T-helper 17 cell (primary cell): ENCODE results near the gene HDGFL3. TPM values are rescaled to one million over a fixed set of nuclear protein-coding genes. Genes with fewer than 3 reads are reported as not detected.
"Not testable (repeated sequence)": the region's sequence is repeated elsewhere in the genome, so short reads cannot be mapped to it uniquely, and the experiment has no call there.

ENCODE experiments used
- ATAC-seq: fragments of 150-1000 bp; cut with Tn5 transposase; 2 replicates; pipeline ENCODE4 v1.10.0; 2021; ENCODE audit warnings: mild to moderate bottlenecking, moderate library complexity
- DNase-seq, 3 donors: peaks; one replicate each; pipeline versions ENCODE4 v3.0.0 to v3.0.0-alpha.2; 2020 to 2021
- H3K9me3 ChIP-seq: one replicate; pipeline ENCODE4 v1.7.0; 2013; ENCODE audit warnings: low read length, mild to moderate bottlenecking; ENCODE audit not compliant: control insufficient read depth, poor library complexity, severe bottlenecking
- H3K27ac Mint-ChIP-seq: one replicate; pipeline ENCODE4 v1.8.0; 2022; ENCODE audit warnings: mild to moderate bottlenecking, moderate library complexity, mixed read lengths
- H3K27me3 Mint-ChIP-seq: one replicate; pipeline ENCODE4 v1.8.0; 2022; ENCODE audit warnings: mixed read lengths
- H3K36me3 Mint-ChIP-seq: one replicate; pipeline ENCODE4 v1.8.0; 2022; ENCODE audit warnings: low read depth, mixed read lengths
- H3K4me1 Mint-ChIP-seq: one replicate; pipeline ENCODE4 v1.8.0; 2022; ENCODE audit warnings: mild to moderate bottlenecking, mixed read lengths
- H3K4me3 Mint-ChIP-seq: one replicate; pipeline ENCODE4 v1.8.0; 2022; ENCODE audit warnings: mild to moderate bottlenecking, moderate library complexity, mixed read lengths
- total RNA-seq, 4 donors: library from RNA in 2 of 4; stranded (reverse) in 2 of 4; gene quantifications; one replicate each; pipeline ENCODE4 v1.2.3 and lab custom pipeline; 2022 to 2026

HDGFL3 gene
- total RNA-seq, 2 donors from 2014 or later: 4.4 to 26.4 TPM

DNA sequence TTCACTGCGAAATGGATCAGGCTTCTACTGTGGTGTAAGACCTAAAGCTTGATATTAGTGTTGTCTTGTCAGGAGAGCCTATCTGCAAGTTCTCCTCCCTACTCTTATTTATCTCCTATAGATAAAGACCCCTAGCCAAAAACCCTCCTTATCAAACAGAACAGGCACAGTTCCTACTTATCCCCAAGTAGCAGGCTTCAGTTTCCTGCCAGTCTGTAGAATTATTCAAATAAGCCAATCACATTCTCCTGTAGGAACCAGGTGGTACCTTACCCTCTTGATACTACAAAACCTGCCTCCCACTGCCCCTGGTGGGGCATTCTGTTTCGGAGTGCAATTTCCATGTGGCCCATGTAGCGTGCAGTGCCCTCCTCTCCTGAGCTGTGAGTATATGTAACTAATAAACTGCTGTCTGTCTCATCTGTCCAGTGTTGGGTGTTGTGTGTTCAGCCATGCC is 28.7 kb downstream of the HDGFL3 start:
- Mint-ChIP-seq H3K4me3 (no peak overlapping the region), H3K27me3 (no peaks in the 10 kb centered on the region), H3K4me1 (peaks cover 7% of the 10 kb centered on the region), H3K27ac (no peak overlapping the region), H3K36me3 (no peaks in the 10 kb centered on the region)
- DNase-seq (no peak), ATAC-seq (no peak)
- H3K9me3 ChIP-seq: no peaks in the 10 kb centered on the region

DNA sequence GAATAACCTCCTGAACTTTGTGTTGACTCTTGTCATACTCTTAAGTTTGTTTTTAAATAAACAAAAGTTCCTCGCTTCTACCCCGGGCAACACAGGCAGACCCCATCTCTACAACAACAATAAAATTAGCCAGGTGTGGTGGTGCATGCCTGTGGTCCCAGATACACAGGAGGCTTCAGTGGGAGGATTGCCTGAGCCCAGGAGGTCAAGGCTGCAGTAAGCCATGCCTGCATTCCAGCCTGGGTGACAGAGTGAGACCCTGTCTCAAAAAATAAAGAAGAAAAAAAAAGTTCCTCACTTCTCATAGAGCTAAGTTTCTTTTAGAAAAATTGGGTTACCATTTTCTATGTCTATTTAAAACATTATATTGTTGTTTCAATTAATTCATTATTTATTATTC is 29.2 kb downstream of the HDGFL3 start:
- Mint-ChIP-seq H3K27me3 (no peaks in the 10 kb centered on the region), H3K4me3 (no peak overlapping the region), H3K4me1 (peaks cover 7% of the 10 kb centered on the region), H3K36me3 (no peaks in the 10 kb centered on the region), H3K27ac (no peak overlapping the region)
- no peak for ATAC-seq
- H3K9me3 ChIP-seq: no peaks in the 10 kb centered on the region
- no peak for DNase-seq

DNA sequence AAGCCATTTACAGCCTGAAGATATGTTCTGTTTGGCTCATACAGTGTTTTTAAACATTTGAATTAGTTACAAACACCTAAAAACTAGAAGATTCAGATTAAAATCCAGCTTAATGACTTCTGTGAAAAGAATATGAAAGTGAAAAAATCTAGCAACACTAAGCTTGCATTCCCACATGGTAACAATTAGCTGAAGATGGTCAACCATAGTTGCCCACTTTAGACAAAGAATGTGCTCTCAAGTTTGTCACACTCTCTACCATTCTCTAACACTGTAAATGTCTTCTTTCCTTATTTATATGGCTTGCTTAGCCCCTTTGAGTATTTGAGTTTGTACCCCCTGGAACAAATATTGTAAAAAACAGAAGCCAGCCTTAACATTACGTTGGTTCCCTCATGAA is 32.7 kb downstream of the HDGFL3 start:
- H3K27ac Mint-ChIP-seq: no peak overlapping the region
- H3K9me3 ChIP-seq: no peaks in the 10 kb centered on the region
- H3K27me3 Mint-ChIP-seq: no peaks in the 10 kb centered on the region
- H3K4me1 Mint-ChIP-seq: peaks cover 4% of the 10 kb centered on the region
- ATAC-seq (no peak), DNase-seq (no peak)
- no peaks in the 10 kb centered on the region for H3K36me3 Mint-ChIP-seq
- no peak overlapping the region for H3K4me3 Mint-ChIP-seq

DNA sequence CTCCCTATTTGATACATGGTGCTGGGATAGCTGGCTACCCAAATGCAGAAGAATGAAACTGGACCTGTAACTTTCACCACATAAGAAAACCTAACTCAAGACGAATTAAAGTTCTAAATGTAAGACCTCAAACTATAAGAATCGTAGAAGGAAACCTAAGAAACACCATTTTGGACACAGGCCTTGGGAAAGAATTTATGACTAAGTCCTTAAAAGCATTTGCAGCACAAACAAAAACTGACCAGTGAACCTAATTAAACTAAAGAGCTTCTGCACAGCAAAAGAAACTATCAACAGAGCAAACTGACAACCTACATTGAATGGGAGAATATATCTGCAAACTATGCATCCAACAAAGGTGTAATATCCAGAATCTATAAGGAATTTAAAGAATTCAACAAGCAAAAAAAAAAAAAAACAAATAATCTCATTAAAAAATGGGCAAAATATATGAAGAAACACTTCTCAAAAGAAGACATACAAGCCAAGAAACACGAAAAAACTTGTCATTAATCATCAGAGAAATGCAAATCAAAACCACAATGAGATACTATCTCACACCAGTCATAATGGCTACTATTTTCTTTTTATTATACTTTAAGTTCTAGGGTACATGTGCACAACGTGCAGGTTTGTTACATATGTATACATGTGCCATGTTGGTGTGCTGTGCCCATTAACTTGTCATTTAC is 37.0 kb downstream of the HDGFL3 start:
- Mint-ChIP-seq H3K4me1 (peaks cover 2% of the 10 kb centered on the region), H3K27me3 (no peaks in the 10 kb centered on the region), H3K4me3 (no peak overlapping the region), H3K36me3 (peaks cover 2% of the 10 kb centered on the region), H3K27ac (no peak overlapping the region)
- H3K9me3 ChIP-seq: peaks cover 3% of the 10 kb centered on the region
- DNase-seq: no peak
- no peak for ATAC-seq

DNA sequence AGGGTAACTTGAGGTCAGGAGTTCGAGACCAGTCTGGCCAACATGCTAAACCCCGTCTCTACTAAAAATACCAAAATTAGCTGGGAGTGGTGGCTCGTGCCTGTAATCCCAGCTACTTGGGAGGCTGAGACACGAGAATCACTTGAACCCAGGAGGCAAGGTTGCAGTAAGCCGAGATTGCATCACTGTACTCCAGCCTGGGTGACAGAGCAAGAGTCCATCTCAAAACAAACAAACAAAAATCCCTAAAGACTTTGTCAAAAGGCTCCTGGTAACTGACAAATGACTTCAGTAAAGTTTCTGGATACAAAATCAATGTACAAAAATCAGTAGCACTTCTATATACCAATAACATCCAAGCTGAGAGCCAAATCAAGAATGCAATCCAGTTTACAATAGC is 38.0 kb downstream of the HDGFL3 start:
- not testable (repeated sequence) for DNase-seq, ATAC-seq, H3K4me3 Mint-ChIP-seq, H3K36me3 Mint-ChIP-seq, H3K27me3 Mint-ChIP-seq, H3K9me3 ChIP-seq, H3K27ac Mint-ChIP-seq, H3K4me1 Mint-ChIP-seq

DNA sequence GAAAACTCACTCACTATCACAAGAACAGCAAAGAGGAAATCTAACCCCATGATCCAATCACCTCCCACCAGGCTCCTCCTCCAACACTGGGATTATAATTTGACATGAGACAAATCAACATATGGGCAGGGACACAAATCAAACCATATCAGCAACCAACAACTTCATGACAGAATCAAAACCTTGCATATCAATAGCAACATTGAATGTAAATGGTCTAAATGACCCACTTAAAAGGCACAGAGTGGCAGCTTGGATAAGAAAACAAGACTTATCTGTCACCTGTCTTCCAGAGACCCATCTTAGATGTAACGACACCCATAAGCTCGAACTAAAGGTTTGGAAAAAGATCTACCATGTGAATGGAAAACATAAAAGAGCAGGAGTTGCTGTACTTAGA is 40.8 kb downstream of the HDGFL3 start:
- Mint-ChIP-seq H3K36me3 (peaks cover 2% of the 10 kb centered on the region), H3K4me3 (no peak overlapping the region), H3K27me3 (no peaks in the 10 kb centered on the region), H3K4me1 (peaks cover 8% of the 10 kb centered on the region), H3K27ac (no peak overlapping the region)
- ATAC-seq (no peak), DNase-seq (no peak)
- peaks cover 3% of the 10 kb centered on the region for H3K9me3 ChIP-seq

DNA sequence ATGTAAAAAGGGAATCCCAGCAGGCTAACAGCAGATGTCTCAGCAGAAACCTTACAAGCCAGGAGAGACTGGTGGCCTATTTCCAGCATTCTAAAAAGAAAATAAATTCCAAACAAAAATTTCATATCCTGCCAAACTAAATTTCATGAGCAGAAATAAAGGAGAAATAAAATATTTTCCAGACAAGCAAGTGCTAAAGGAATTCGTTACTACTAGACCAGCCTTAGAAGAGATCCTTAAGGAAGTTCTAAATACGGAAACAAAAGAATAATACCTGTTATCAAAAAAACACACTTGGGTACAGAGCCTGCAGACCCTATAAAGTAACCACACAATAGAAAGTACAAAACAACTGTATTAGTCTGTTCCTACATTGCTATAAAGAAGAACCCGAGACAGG is 41.4 kb downstream of the HDGFL3 start:
- no peak overlapping the region for H3K4me3 Mint-ChIP-seq
- peaks cover 2% of the 10 kb centered on the region for H3K36me3 Mint-ChIP-seq
- no peaks in the 10 kb centered on the region for H3K27me3 Mint-ChIP-seq
- ATAC-seq (no peak), DNase-seq (no peak)
- no peak overlapping the region for H3K27ac Mint-ChIP-seq
- peaks cover 8% of the 10 kb centered on the region for H3K4me1 Mint-ChIP-seq
- H3K9me3 ChIP-seq: peaks cover 3% of the 10 kb centered on the region

DNA sequence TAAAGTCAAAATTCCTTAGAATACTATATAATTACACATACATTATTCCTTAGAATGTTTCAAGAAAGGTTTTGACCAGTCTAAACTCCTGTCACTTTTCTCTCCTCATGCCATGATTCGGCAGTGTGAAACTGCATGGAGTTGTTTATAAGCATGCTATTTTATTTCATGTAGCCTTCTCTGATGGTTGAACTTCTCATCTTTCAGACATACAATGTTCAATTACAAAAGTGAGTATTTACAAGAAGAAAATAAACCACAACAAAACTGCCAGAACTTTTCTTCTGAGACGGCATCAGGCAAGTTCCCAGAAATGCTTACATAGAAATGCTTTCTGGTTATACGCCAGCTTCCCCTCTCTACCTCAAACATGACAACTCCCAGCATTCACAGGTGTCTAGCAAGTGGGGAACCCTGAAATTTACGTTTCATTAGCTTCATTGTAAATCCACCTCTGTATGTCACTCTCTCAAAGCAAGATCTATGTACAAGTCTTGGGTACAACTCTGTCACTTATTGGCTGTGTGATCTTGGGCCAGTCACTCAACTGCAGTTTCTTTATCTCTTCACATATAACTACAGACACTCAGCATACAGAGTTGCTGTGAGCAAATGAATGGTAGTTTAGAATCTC is 42.7 kb downstream of the HDGFL3 start:
- DNase-seq (no peak), ATAC-seq (peak; percentile 86)
- H3K27ac Mint-ChIP-seq: no peak overlapping the region
- peaks cover 3% of the 10 kb centered on the region for H3K9me3 ChIP-seq
- peaks cover 2% of the 10 kb centered on the region for H3K36me3 Mint-ChIP-seq
- H3K4me1 Mint-ChIP-seq: peaks cover 8% of the 10 kb centered on the region
- no peaks in the 10 kb centered on the region for H3K27me3 Mint-ChIP-seq
- peak overlapping the region; percentile 56 for H3K4me3 Mint-ChIP-seq

DNA sequence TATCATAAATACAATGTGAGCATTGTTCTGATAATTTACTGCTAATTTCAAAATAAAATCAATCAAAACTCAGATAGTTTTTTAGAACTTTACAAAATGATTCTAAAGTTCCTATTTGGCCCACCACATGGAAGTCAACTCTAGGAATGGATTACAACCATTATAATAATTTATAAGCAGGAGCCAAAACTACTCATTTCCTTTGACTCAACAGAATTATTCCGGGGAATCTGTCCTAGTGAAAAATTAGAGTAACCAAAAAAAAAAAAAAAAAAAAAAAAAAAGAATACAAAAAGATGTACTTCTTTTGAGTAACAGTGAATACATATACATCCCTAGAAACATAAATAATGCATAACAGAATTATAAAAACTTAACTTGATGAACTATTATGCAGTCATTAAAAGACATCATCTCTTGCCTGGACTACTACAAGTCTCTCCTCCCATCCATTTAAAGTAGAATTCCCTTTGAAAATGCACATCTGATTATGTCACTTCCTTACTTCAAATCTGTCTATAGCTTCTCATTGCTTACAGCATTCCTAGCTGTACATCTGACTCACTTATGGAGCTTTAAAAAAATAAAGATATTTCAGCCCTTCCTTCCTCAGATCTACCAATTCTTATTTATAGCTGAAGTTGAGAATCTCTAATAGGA is 43.4 kb downstream of the HDGFL3 start:
- Mint-ChIP-seq H3K27ac (no peak overlapping the region), H3K27me3 (no peaks in the 10 kb centered on the region), H3K36me3 (peaks cover 2% of the 10 kb centered on the region), H3K4me3 (no peak overlapping the region), H3K4me1 (peaks cover 8% of the 10 kb centered on the region)
- peaks cover 3% of the 10 kb centered on the region for H3K9me3 ChIP-seq
- no peak for DNase-seq
- no peak for ATAC-seq

DNA sequence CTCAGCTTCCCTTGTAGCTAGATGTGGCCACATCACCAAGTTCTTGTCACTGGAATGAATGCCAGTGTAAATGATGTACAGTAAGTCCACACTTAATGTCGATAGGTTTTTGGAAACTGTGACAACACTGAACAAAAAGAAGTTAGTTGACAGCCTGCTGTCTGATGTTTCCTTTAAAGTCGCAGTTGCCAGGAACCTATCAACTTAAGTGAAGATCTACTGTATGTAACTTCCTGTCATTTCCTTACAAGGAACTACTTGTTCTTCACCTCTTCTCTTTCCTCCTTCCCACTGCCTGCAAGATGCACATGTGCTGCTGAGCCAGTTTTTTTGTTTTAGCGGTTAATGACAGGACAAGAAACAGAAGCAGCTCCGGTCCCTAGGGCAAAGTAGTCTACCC is 44.6 kb downstream of the HDGFL3 start:
- Mint-ChIP-seq H3K36me3 (peaks cover under 1% of the 10 kb centered on the region), H3K27me3 (no peaks in the 10 kb centered on the region), H3K4me3 (no peak overlapping the region), H3K27ac (peak overlapping the region; percentile 54), H3K4me1 (peaks cover 8% of the 10 kb centered on the region)
- DNase-seq (no peak), ATAC-seq (peak; percentile 15)
- peaks cover 3% of the 10 kb centered on the region for H3K9me3 ChIP-seq

DNA sequence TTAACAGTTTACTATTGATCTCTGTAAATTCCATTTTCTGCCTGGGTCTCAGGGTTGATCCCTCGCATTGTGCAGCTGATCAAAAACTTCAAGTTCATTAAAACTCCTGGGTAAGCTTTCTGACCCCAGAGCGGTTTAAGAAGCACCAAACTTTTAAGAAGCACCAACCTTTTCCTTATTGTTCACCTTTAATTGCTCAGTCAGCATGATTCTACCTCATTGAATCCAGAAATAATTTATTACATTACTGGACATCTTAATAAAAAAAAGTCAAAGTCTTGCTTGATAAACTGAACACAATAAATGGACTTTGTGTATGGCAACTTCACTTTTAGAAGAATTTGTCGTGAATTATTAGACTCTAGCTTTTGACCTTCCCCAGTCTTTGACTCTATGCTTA is 46.9 kb downstream of the HDGFL3 start:
- ATAC-seq (no peak), DNase-seq (no peak)
- Mint-ChIP-seq H3K36me3 (no peaks in the 10 kb centered on the region), H3K4me3 (no peak overlapping the region), H3K4me1 (peaks cover 12% of the 10 kb centered on the region), H3K27ac (no peak overlapping the region), H3K27me3 (no peaks in the 10 kb centered on the region)
- H3K9me3 ChIP-seq: no peaks in the 10 kb centered on the region

DNA sequence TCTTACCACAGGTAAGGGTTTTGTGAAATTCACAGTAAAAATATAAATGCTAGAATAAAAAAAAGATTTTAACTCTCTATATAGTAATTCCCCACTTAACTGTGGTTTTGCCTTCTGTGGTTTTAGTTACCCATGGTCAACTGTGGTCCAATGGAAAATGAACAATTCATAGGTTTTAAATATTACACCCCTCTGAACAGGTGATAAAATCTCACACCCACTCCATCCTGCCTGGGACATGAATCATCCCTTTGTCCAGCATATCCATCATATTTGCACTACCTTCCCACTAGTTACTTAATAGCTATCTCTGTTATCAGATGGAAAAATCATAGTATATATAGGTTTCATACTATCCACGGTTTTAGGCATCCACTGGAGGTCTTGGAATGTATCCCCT is 49.2 kb downstream of the HDGFL3 start:
- DNase-seq (no peak), ATAC-seq (no peak)
- Mint-ChIP-seq H3K4me1 (peaks cover 6% of the 10 kb centered on the region), H3K36me3 (no peaks in the 10 kb centered on the region), H3K27me3 (no peaks in the 10 kb centered on the region), H3K27ac (no peak overlapping the region), H3K4me3 (no peak overlapping the region)
- H3K9me3 ChIP-seq: no peaks in the 10 kb centered on the region

DNA sequence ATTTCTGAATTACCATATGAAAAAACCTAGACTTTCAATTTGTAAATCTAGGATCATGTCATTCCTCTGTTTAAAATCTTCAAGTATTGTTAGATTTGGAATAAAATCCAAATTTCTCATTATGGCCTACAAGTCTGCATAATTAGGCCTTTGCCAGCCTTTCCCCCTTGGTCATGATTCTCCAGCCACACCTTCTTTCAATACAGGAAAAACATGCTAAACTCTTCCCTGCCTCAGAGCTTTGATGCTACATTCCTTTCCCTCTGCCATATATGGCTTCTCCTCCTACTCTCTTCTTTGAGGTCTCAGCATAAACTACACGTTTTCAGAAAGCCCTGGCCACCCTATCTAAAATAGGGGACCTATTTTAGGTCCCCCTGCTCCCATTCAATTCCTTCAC is 51.7 kb downstream of the HDGFL3 start:
- H3K36me3 Mint-ChIP-seq: no peaks in the 10 kb centered on the region
- peaks cover 4% of the 10 kb centered on the region for H3K4me1 Mint-ChIP-seq
- H3K4me3 Mint-ChIP-seq: no peak overlapping the region
- H3K9me3 ChIP-seq: no peaks in the 10 kb centered on the region
- no peak overlapping the region for H3K27ac Mint-ChIP-seq
- DNase-seq (no peak), ATAC-seq (no peak)
- no peaks in the 10 kb centered on the region for H3K27me3 Mint-ChIP-seq
